ENCODE results near the gene GUCY2D. TPM values are rescaled to one million over a fixed set of nuclear protein-coding genes. Genes with fewer than 3 reads are reported as not detected.
"Not testable (repeated sequence)": the region's sequence is repeated elsewhere in the genome, so short reads cannot be mapped to it uniquely, and the experiment has no call there.

The GUCY2D gene
- total RNA-seq, 2 experiments from 2014 or later = not detected

DNA sequence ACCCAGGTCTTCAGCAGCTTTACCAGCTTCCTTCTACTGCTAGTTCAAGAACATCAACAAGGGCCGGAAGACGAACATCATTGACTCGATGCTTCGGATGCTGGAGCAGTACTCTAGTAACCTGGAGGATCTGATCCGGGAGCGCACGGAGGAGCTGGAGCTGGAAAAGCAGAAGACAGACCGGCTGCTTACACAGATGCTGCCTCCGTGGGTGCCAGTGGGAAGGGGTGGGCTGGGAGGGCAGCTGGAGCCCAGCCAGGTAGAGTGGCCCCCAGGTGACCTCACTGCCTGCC lies 12.1 kb downstream of the GUCY2D start:
- DNase-seq = no peak
- H3K4me3 Mint-ChIP-seq = no peak overlapping the region
- ATAC-seq = no peak
- no peaks in the 10 kb centered on the region for H3K9me3 Mint-ChIP-seq (ENCODE audit: low read depth)
- H3K27ac Mint-ChIP-seq = no peak overlapping the region
- peaks cover 8% of the 10 kb centered on the region for H3K4me1 Mint-ChIP-seq
- CTCF ChIA-PET = interaction anchor here (1.1 to 6.0 kb wide), 2 partner anchors 17 to 45 kb away, joined by 3 to 69 read pairs; no protein-coding TSS in a partner anchor
- H3K36me3 Mint-ChIP-seq = no peaks in the 10 kb centered on the region
- H3K27me3 Mint-ChIP-seq = peaks cover 29% of the 10 kb centered on the region

- no peak overlapping the region for H3K27ac Mint-ChIP-seq
- CTCF ChIA-PET = interaction anchor here (1.0 to 6.0 kb wide), 7 partner anchors 10 to 147 kb away, joined by 3 to 69 read pairs (median 4); partner anchors contain the start of gene GUCY2D
- peaks cover 8% of the 10 kb centered on the region for H3K4me1 Mint-ChIP-seq
- ATAC-seq (no peak), DNase-seq (no peak)
- H3K9me3 Mint-ChIP-seq (ENCODE audit: low read depth) = no peaks in the 10 kb centered on the region
- no peak overlapping the region for H3K4me3 Mint-ChIP-seq
- peaks cover 35% of the 10 kb centered on the region for H3K27me3 Mint-ChIP-seq
- H3K36me3 Mint-ChIP-seq = no peaks in the 10 kb centered on the region
Measured at GRCh38 chr17:8015236-8015956, 13.0 kb downstream of the GUCY2D start.

DNA sequence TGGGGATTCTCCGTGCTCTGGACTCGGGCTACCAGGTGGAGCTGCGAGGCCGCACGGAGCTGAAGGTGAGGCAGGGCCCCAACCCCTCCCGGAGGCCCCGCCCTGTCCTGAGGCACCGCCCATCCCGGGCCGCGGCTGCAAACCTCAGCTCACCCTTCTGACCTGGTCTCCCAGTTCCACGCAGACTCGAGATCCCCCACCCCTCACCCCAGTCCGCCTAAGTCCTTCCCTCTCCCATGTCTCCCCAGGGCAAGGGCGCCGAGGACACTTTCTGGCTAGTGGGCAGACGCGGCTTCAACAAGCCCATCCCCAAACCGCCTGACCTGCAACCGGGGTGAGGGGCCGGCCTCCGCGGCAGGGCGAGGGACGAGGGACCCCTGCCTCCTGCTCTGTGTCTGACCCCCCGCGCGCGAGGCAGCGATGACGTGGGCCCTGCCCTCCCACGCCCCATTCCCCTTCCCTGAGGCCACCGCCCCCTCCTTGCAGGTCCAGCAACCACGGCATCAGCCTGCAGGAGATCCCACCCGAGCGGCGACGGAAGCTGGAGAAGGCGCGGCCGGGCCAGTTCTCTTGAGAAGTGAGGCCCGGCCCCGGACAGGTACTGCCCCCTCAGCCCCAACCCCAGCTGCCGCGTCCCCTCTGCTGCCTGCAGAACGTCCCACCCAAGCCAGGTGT lies 13.7 kb downstream of the GUCY2D start:
- no peaks in the 10 kb centered on the region for H3K9me3 Mint-ChIP-seq (ENCODE audit: low read depth)
- peak overlapping the region; percentile 49 for H3K4me3 Mint-ChIP-seq
- DNase-seq (no peak), ATAC-seq (peak; percentile 48)
- H3K27ac Mint-ChIP-seq = no peak overlapping the region
- peaks cover 36% of the 10 kb centered on the region for H3K27me3 Mint-ChIP-seq
- H3K36me3 Mint-ChIP-seq = no peaks in the 10 kb centered on the region
- CTCF ChIA-PET = interaction anchor here (0.9 to 6.0 kb wide), 10 partner anchors 11 to 148 kb away, joined by 3 to 69 read pairs (median 4); partner anchors contain the start of gene GUCY2D
- H3K4me1 Mint-ChIP-seq = peaks cover 8% of the 10 kb centered on the region

- peaks cover 39% of the 10 kb centered on the region for H3K27me3 Mint-ChIP-seq
- no peaks in the 10 kb centered on the region for H3K36me3 Mint-ChIP-seq
- DNase-seq (peak; percentile 76), ATAC-seq (peak; percentile 82)
- peak overlapping the region; percentile 49 for H3K4me3 Mint-ChIP-seq
- CTCF ChIA-PET = interaction anchor here (0.8 to 6.0 kb wide), 15 partner anchors 10 to 274 kb away, joined by 3 to 69 read pairs (median 4); no protein-coding TSS in a partner anchor
- H3K4me1 Mint-ChIP-seq = peaks cover 8% of the 10 kb centered on the region
- no peaks in the 10 kb centered on the region for H3K9me3 Mint-ChIP-seq (ENCODE audit: low read depth)
- no peak overlapping the region for H3K27ac Mint-ChIP-seq
Measured at GRCh38 chr17:8016632-8017424, 14.4 kb downstream of the GUCY2D start.

DNA sequence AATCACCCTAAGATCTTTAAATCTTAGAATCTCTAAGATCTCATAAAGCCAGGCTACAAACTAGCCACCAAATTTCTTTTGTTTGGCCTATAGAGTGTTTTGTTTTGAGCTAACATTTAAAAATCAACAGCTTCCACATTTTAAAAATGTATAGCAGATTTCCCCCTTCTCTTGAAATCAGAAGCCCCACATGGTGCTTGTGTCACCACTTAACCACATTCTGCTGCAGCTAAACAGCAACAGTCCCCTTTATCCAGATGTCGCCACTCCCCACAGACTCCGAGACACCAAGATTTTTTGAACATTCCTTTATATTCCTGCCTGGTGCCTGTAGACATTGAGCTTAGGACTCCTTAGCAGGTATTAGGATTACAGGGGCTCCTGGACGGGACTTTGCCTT lies 16.0 kb downstream of the GUCY2D start:
- CTCF ChIA-PET = interaction anchor here (0.6 to 6.0 kb wide), 11 partner anchors 23 to 492 kb away, joined by 3 to 69 read pairs (median 3); no protein-coding TSS in a partner anchor
- Mint-ChIP-seq H3K4me3 (no peak overlapping the region), H3K4me1 (peaks cover 6% of the 10 kb centered on the region), H3K27ac (no peak overlapping the region), H3K36me3 (no peaks in the 10 kb centered on the region), H3K9me3 (ENCODE audit: low read depth) (no peaks in the 10 kb centered on the region), H3K27me3 (peaks cover 44% of the 10 kb centered on the region)
- ATAC-seq = no peak
- DNase-seq = no peak

DNA sequence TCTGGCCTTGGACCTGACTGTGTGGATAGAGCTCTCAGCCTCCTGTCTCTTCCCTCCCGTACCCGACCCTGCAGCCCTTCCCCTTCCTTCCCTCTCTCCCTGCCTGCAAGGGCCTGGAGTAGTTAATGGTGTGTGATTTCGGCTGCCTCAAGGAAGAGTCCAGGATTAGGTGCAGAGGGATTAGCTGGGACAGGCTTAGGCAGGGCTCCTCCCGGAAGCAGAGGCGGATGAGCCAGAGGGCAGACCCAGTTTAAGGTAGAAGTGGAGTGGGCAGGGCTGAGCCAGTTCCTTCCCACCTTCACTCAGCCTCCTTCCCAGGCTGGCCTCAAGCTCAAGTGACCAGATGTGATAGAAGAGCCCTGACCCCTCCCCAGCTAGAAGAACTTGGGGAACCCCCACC lies 16.8 kb downstream of the GUCY2D start:
- ATAC-seq = no peak
- H3K27me3 Mint-ChIP-seq = peaks cover 44% of the 10 kb centered on the region
- CTCF ChIA-PET = interaction anchor here (1.1 to 6.0 kb wide), 6 partner anchors 40 to 276 kb away, joined by 3 to 69 read pairs (median 4); no protein-coding TSS in a partner anchor
- H3K9me3 Mint-ChIP-seq (ENCODE audit: low read depth) = no peaks in the 10 kb centered on the region
- H3K4me1 Mint-ChIP-seq = peaks cover 4% of the 10 kb centered on the region
- no peaks in the 10 kb centered on the region for H3K36me3 Mint-ChIP-seq
- DNase-seq = no peak
- no peak overlapping the region for H3K4me3 Mint-ChIP-seq
- H3K27ac Mint-ChIP-seq = no peak overlapping the region

DNA sequence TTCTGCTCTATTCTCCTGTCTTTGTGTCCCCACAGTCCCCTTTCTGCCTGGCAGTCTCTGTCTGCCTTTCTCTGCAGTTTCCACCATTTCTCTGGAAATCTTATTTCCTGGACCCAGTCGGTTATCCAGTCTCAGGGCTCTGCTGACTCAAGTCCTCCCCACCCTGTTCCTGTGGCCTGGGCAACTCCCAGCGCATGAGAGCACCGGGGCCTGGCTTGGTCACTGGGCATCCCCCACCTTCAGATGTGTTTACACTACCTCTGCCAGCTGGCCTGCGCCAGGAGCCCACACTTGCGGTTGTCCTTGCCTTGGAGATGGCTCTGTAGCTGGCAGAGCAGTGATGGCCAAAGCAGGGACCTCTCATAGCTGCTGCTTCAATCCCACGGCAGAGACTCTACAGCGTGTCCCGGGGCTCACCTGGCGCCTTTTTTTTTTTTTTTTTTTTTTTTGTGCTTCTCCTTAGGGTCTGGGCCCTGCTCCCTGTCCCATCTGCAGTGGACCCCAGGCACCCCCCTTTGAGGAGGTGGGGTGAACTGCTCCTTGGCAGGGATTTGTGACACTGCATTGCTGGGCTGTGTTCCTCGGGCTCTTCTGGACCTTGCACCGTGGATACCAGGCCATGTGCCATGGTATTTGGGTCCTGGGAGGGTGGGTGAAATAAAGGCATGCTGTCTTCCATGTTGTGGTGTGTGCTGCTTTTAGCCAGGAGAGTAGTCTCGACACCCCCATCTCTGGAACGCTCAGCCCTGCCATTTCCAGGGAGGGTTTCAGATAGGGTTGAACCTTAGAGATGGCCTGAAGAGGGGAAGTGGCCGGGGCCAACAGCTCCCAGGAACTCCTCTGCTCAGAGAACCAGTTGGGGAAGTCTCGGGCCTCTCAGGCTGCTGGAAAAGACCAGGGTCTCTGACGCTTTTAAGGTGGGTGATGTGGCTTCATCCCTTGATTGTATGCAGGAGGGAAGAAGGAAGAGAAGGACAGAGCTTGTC lies 17.5 kb downstream of the GUCY2D start:
- Mint-ChIP-seq H3K27me3 (peaks cover 42% of the 10 kb centered on the region), H3K9me3 (ENCODE audit: low read depth) (no peaks in the 10 kb centered on the region), H3K4me3 (no peak overlapping the region), H3K36me3 (no peaks in the 10 kb centered on the region), H3K4me1 (peaks cover 4% of the 10 kb centered on the region), H3K27ac (no peak overlapping the region)
- DNase-seq (no peak), ATAC-seq (no peak)
- CTCF ChIA-PET = interaction anchor here (1.1 to 6.0 kb wide), 5 partner anchors 39 to 185 kb away, joined by 3 to 69 read pairs (median 5); no protein-coding TSS in a partner anchor

- H3K9me3 Mint-ChIP-seq (ENCODE audit: low read depth) = no peaks in the 10 kb centered on the region
- CTCF ChIA-PET = interaction anchor here (1.3 to 1.8 kb wide), 2 partner anchors 38 to 53 kb away, joined by 5 to 6 read pairs; no protein-coding TSS in a partner anchor
Measured at GRCh38 chr17:8020776-8021564, 18.6 kb downstream of the GUCY2D start.

DNA sequence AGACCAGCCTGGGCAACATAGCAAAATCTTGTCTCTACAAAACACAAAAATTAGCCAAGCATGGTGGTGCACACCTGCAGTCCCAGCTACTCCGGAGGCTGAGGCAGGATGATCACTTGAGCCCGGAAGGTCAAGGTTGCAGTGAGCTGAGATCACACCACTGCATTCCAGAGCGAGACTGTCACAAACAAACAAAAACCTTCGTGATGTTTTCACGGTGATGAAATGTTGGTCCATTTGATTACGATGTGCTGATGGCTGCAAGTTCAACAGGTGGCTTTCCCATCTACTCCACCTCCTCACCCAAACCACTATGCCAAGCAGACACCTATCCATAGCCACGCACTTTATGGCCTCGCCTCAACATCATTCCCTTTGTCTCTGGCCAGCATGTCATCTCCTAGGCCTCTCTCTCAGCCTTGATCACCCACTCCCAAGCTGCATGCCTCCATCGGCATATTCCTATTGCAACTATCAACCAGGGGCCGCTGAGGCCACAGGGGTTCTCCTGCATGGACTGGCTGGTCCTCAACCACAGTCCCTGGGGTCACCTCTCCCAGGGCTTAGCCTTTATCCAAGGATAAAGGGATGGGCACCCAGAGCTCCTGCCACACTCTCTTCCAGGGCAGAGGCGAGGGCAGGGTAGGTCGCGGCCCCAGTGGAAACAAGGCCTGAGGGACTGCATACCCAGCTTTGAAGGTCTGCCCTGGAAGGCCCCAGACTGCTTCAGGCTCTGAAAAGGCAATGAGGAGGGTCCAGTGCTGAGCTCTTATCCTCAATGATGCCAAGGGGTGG lies 19.3 kb downstream of the GUCY2D start:
- Mint-ChIP-seq H3K27me3 (peaks cover 41% of the 10 kb centered on the region), H3K4me1 (peaks cover 2% of the 10 kb centered on the region), H3K27ac (no peak overlapping the region), H3K4me3 (no peak overlapping the region), H3K36me3 (no peaks in the 10 kb centered on the region), H3K9me3 (ENCODE audit: low read depth) (no peaks in the 10 kb centered on the region)
- ATAC-seq = no peak
- DNase-seq = no peak
- CTCF ChIA-PET = interaction anchor here (1.3 to 1.8 kb wide), 2 partner anchors 37 to 52 kb away, joined by 5 to 6 read pairs; no protein-coding TSS in a partner anchor

More at GRCh38 chr17:8020776-8021564, 18.6 kb downstream of the GUCY2D start:
- Mint-ChIP-seq H3K4me1 (peaks cover 4% of the 10 kb centered on the region), H3K27ac (no peak overlapping the region), H3K36me3 (no peaks in the 10 kb centered on the region), H3K27me3 (peaks cover 41% of the 10 kb centered on the region), H3K4me3 (no peak overlapping the region)
- no peak for DNase-seq
- ATAC-seq = no peak

- H3K27ac Mint-ChIP-seq = no peak overlapping the region
- DNase-seq = no peak
- CTCF ChIA-PET = no interaction called here
- no peaks in the 10 kb centered on the region for H3K9me3 Mint-ChIP-seq (ENCODE audit: low read depth)
- ATAC-seq = no peak
- H3K36me3 Mint-ChIP-seq = no peaks in the 10 kb centered on the region
- peaks cover 46% of the 10 kb centered on the region for H3K27me3 Mint-ChIP-seq
- no peak overlapping the region for H3K4me3 Mint-ChIP-seq
- no peaks in the 10 kb centered on the region for H3K4me1 Mint-ChIP-seq
Measured at GRCh38 chr17:8022360-8023003, 20.1 kb downstream of the GUCY2D start.

- CTCF ChIA-PET = interaction anchor here (0.8 to 1.5 kb wide), 3 partner anchors 17 to 80 kb away, joined by 3 to 7 read pairs (median 3); no protein-coding TSS in a partner anchor
- not testable (repeated sequence) for ATAC-seq; DNase-seq; H3K36me3 Mint-ChIP-seq; H3K4me3 Mint-ChIP-seq; H3K27ac Mint-ChIP-seq; H3K9me3 Mint-ChIP-seq (ENCODE audit: low read depth); H3K4me1 Mint-ChIP-seq
- peaks cover 48% of the 10 kb centered on the region for H3K27me3 Mint-ChIP-seq
Measured at GRCh38 chr17:8024161-8024560, 21.7 kb downstream of the GUCY2D start.
